Medulla oblongata (tissue), 1 donor: Measurements from ENCODE around the gene CADPS.

Experiments
- DNase-seq: peaks from one replicate; pipeline ENCODE4 v3.0.0-alpha.2; 2015; ENCODE audit errors: extremely low spot score

The CADPS gene

GRCh38 chr3:62874711-62875557 is at the start of gene CADPS:
Gene CADPS (minus strand): TSS chr3:62875416. CDS start chr3:62875029, 387 bp downstream.
- DNase-seq = peak; percentile 36

GRCh38 chr3:62923066-62923465 is 47.9 kb upstream of the CADPS start:
- DNase-seq = no peak

DNA sequence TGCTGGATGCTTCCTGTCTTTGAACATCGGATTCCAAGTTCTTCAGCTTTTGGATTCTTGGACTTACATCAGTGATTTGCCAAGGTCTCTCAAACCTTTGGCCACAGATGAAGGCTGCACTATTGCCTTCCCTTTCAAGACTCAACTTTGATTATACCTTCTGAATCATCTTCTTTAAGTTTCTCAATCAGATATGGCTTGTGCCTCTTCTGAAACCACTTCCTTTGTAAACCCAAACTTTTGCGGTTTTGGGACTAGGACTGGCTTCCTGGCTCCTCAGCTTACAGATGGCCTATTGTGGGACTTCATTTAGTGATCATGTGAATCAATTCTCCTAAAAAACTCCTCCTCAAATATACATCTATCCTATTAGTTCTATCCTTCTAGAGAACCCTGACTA is 47.1 kb upstream of the CADPS start:
- DNase-seq = no peak

GRCh38 chr3:62920466-62920784 is 45.2 kb upstream of the CADPS start:
- DNase-seq = no peak

DNA sequence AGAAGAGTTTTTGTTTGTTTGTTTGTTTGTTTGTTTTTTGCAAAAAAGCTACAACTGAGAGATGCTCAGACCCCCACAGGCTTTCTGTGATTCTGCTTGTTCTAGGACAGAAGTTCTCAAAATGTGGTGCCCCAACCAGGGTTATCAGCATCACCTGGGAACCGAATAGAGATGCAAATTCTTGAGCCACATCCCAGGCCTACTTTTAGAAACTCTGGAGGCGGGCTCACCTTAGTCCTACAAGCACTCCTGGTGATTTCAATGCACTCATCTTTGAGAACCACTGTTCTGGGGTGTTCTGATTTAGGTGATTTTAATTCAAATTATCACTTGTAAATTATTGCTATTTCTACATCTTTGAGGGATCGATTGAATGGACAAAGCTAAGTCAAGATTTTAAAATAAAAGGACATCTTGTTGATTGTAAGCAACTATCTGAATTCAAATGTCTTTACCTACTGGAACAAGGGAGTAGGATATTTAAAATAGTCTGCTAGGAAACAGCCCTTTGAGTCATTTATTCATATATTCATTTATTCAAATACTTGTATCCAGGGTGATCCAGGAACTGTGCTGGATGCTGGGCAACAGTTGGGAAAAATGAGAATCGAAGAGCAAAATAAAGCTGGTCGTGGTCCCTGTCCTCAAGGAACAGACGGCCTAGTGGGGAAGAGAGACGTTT is 44.7 kb upstream of the CADPS start:
- DNase-seq = no peak

GRCh38 chr3:62918777-62919176 is 43.6 kb upstream of the CADPS start:
- no peak for DNase-seq

DNA sequence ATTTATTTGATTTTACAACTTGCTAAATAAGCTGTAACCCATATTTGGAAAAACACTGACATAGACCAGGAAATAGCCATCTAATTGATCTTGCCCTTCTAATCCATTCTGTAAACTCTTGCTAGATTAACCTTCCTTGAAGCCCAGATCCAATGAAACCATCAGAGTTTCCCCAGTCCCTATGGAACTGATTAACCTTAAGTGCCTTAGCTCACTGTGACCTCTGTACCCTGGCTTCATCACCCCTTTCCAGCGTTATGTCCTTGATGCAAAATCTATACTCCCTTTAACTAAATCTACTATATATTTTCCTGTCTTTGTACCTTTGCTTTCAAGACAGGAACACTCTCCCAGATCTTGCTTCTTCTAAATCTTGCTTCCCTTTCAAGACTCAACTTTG is 42.9 kb upstream of the CADPS start:
- no peak for DNase-seq

GRCh38 chr3:62911526-62911925 is 36.3 kb upstream of the CADPS start:
- DNase-seq = no peak

DNA sequence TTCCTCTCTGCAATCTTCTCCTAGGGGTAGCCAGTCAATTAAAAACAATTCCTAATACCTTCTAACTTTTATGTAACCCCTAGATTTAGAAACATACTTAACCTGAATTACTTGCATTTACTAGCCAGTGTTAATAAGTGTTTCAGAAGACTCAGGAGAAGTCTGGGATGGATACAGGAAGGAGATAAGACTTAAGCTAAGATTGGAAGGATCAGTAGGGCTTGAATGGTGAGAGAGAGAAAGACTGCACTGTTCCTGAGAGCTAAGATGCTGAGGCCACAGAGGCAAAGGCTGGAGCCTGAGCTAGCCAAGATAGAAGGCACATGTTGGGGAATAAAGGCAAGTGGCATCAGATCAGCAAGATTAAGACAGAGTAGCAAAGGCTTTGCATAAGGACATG is 30.1 kb upstream of the CADPS start:
- DNase-seq = no peak

DNA sequence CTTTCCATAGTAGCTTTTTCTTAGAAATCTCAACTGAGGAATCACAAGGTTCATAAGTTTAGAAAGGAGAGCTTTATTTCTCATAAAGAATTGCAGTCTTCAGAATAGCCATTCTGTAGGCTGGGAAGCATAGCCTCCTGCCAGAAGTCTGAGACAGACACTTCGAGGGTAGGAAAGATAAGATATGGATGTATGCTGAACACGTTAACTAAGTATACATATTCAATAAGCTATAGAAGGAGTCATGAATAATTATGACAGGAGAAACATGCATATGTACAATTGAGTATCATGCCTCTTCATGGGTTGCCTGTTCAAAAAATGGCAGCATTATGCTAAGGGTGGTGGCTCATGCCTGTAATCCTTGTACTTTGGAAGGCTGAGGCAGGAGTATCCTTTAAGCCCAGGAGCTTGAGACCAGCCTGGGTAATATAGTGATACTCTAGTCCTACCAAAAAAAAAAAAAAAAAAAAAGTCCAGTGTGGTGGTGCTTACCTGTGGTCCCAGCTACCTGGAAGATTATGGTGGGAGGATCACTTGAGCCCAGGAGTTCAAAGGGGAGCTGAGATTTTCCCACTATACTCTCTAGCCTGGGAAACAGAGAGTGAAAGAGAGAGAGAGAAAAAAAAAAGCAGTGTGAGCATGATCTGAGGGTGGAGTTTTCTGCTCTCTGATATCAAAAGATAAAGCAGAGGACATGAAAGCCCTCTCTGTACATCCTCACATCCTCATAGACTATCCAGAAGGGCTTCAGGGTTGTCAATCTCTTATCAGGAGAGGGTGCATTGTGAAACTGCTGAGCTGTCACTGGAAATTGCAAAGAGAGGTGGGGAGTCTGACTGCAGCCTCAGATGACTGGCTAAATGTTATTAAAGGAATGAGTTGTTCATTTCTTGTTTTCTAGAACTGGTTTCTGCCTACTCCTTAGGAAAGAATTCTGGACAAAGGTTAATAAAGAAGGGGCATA is 23.6 kb upstream of the CADPS start:
- DNase-seq = no peak

GRCh38 chr3:62895901-62896300 is 20.7 kb upstream of the CADPS start:
- no peak for DNase-seq

GRCh38 chr3:62892951-62893350 is 17.7 kb upstream of the CADPS start:
- no peak for DNase-seq

DNA sequence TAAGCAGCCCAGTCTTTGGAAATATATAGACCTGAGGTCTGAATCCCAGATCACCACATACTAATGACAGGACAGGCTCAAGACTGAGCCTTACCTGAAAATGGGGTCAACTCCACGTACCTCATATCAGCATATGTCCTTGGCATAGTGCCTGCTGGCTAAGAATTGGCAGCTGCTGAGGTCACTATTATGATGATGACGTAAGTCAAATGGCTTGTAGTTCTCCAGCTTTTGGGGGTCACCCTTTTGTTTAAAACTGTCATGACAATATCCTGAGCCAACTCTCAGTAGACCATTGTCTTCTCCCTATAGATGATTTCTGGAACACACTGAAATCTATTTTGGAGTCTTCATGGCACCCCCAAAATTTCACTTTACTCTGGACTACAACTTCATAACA is 16.8 kb upstream of the CADPS start:
- DNase-seq = no peak

- DNase-seq = no peak
Observed at GRCh38 chr3:62888778-62889177, 13.6 kb upstream of the CADPS start.

DNA sequence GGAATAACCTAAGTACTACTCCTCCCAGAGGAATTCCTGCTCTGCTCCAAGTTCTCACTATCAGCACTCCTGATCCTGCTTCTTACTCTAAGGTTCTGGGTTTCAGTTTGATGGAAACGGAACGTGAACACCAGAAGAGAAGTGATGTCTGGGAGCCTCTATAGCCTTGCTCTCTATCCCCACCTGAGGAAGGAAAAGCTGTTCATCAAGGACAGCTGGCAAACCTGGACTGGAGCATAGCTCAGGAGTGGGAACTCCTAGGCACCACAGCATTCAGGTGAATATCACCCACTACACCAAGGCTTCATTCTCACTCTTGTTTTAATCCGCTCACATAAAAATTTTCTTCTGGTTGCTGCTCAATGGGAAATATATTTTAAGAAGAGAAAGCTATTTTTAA is 13.0 kb upstream of the CADPS start:
- no peak for DNase-seq

DNA sequence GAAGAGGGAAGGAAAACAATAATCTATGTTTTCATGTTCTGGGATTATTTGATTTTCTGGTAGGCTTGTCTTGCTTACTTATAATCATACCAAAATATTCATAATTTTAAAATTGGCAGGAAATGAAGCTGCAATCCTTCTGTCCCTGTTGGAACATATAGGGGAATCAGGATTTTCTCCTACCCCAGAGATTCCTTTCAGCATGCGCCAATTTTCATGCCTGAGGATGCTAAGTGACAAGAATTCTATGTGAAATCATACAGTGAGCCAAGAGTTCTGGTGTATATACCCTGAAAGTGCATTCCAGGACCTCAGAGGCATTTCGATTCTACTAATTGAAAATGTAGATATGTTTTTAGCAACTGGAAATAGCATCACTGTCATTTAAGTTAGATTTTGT is 9.9 kb upstream of the CADPS start:
- DNase-seq = no peak

DNA sequence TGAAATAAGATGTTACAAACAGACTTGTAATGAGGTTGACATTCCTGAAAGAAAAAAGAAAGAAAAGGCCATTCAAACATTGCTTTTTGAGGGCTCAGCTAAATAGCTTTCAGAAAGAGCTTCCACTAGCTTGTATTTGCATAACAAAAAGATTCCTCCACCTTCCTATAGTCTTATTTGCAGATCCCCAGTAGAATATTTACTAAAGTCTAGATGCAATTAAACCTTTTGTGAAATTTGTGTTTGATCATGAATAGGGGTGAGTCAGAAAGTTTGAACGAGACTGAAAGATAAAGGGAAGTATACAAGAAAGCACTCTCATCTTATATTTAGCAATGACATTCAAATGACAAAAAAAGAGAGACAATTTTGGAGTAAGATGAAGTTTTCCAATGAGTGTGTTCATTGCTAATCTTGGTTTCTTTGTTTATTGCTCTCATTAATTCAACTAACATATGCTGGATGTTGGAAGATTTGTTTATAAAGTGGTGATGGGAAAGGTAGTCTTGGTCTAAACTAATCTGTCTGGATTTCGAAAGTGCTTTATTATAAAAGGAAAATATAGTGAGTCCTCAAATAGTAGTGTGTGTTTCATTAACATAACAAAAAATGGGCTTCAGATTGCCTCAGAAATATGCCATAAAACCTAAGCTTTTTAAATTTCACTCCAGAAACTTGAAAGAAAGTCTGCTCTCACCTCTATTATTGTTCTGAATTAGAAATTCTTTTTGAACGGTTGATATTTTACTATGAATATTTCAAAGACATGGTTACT is 9.1 kb upstream of the CADPS start:
- no peak for DNase-seq

- no peak for DNase-seq
Observed at GRCh38 chr3:62882676-62883200, 7.5 kb upstream of the CADPS start.

DNA sequence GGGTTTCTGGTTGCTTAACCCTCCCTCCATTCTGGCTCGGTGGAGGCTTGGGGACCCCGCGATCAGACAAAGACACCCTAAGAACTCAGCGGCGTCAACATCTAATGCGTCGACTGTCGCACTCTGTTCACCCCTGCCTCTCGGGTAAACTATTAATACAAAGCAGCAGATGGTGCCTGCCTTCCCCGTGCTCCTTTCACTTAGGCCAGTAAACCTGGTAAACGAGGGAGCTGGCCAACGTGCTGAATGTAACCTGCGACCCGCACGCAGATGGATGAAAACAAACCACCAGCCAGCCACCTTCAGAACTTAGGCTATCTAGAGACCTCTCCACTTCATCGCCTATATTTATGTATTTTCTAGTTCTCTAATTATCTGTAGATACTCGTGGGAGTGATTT is 848 bp upstream of the CADPS start:
- DNase-seq = no peak

GRCh38 chr3:62875558-62876002 is 364 bp upstream of the CADPS start:
- DNase-seq = no peak
